Measurements from ENCODE around the gene ETV4.

The ETV4 gene

DNA sequence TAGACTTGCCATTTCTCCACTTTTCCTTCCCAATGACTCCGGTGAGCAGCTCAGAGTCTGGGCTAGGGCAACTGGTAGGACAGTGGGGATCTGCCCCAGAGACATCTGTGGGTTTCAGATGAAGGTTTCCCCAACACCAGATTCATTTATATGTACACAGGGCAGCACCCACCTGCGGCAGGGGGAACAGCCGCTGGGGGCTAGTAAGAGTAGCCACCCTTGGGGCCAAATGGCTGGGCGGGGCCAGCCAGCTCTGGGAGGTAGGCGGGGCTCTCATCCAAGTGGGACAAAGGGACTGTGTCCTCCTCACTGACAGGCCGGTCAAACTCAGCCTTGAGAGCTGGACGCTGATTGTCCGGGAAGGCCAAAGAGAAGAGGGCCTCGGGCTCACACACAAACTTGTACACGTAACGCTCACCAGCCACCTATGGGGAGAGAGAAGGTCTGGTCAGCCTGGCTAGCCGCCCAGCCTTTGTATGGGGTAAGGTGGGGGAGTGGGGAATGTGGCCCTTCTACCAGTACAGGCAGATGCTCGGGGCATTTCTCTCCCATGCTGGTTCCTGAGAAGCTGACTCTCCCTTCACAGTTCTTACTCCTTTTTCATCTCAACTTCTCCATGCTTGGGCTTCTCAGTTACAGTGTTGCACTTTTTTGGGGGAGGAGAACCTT lies 17.7 kb downstream of the ETV4 start:
- no peaks in the 10 kb centered on the region for H3K4me1 ChIP-seq (ENCODE audit: control insufficient read depth in 1 of 2, insufficient read depth in 1 of 2, low read depth in 1 of 2, low read length in 1 of 2)

DNA sequence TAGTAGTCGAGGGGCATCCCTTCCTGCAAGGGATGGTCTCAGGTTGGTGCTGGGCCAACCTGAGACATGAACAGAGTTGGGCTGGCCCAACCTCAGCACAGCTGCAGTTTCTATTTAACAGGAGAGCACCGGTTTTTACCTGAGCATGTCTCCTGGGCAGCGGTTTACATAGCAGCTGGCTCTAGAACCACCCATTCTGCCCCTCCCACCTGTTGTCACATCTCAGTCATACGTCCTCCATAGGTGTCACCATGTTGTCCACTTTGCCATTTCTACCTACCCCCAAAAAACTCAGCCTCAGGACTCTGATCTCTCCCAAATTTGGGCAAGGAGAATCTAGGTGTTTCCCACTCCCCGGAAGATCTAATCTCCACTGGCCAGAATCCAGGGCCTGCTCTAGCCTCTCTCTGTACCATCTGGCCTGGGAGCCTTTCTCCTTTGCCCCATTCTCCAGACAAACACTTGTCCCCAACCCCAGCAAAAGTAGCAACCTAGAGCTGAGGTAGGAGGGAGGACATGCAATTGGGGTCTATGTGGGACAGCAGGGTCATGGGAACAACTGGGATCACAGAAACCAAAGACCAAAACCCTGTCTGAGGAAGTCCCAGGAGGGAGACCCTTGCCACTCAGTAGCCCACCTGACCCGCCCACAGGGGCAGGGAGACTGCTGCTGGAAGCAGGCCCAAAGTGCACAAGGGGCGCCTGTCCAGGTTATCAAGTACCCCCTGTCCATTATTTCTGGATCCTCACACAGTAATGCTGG lies 19.1 kb downstream of the ETV4 start:
- Histone ChIP-seq H3K27me3 (no peaks in the 10 kb centered on the region), H3K36me3 (peaks cover 79% of the 10 kb centered on the region), H3K4me3 (ENCODE audit: low read depth in 1 of 2, low read length in 1 of 2) (no peak overlapping the region), H3K9me3 (peaks cover under 1% of the 10 kb centered on the region), H3K4me1 (ENCODE audit: control insufficient read depth in 1 of 2, insufficient read depth in 1 of 2, low read depth in 1 of 2, low read length in 1 of 2) (no peaks in the 10 kb centered on the region), H3K27ac (no peak overlapping the region)
- TF ChIP-seq, protein P1, sequence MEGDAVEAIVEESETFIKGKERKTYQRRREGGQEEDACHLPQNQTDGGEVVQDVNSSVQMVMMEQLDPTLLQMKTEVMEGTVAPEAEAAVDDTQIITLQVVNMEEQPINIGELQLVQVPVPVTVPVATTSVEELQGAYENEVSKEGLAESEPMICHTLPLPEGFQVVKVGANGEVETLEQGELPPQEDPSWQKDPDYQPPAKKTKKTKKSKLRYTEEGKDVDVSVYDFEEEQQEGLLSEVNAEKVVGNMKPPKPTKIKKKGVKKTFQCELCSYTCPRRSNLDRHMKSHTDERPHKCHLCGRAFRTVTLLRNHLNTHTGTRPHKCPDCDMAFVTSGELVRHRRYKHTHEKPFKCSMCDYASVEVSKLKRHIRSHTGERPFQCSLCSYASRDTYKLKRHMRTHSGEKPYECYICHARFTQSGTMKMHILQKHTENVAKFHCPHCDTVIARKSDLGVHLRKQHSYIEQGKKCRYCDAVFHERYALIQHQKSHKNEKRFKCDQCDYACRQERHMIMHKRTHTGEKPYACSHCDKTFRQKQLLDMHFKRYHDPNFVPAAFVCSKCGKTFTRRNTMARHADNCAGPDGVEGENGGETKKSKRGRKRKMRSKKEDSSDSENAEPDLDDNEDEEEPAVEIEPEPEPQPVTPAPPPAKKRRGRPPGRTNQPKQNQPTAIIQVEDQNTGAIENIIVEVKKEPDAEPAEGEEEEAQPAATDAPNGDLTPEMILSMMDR (IDR thresholded peaks at IDR 0.05): no peak

More for the DNA sequence above, 17.7 kb downstream of the ETV4 start:
- no peaks in the 10 kb centered on the region for H3K9me3 ChIP-seq
- H3K27me3 ChIP-seq: no peaks in the 10 kb centered on the region
- peaks cover 65% of the 10 kb centered on the region for H3K36me3 ChIP-seq
- no peak overlapping the region for H3K4me3 ChIP-seq (ENCODE audit: low read depth in 1 of 2, low read length in 1 of 2)
- no peak overlapping the region for H3K27ac ChIP-seq
- TF ChIP-seq, protein P1 (IDR thresholded peaks at IDR 0.05): no peak

DNA sequence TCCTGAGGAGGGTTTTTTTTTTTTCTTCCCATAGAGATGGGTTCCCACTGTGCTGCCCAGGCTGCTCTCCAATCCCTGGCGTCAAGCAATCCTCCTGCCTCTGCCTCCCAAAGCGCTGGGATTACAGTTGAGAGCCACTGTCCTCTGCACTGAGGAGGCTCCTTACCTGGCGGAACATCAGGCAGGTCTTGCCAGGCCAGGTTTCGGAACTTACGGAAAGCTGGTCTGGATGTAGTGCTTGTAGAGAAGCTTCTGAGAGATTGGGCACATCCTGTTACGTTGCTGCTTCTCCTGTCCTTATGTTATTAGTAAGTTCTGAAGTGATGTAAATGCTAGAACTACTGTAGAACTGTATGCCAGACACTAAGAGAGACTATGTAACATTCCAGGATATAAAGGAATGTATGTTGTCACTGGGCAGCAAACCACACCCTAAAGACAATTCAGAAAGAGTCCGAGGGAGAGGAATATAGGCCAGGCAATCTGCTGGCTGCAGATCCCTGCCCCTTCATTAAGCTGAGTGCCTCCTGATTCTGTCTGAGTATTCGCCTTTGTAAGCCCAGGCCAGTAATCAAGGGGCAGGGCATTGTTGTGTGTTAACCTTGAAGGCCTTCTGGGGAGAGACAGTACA lies 21.1 kb downstream of the ETV4 start:
- Histone ChIP-seq H3K4me1 (ENCODE audit: control insufficient read depth in 1 of 2, insufficient read depth in 1 of 2, low read depth in 1 of 2, low read length in 1 of 2) (no peaks in the 10 kb centered on the region), H3K27ac (no peak overlapping the region), H3K27me3 (no peaks in the 10 kb centered on the region), H3K36me3 (peaks cover 99% of the 10 kb centered on the region), H3K4me3 (ENCODE audit: low read depth in 1 of 2, low read length in 1 of 2) (no peak overlapping the region), H3K9me3 (peaks cover 4% of the 10 kb centered on the region)
- TF ChIP-seq, protein P1 (IDR thresholded peaks at IDR 0.05): no peak

DNA sequence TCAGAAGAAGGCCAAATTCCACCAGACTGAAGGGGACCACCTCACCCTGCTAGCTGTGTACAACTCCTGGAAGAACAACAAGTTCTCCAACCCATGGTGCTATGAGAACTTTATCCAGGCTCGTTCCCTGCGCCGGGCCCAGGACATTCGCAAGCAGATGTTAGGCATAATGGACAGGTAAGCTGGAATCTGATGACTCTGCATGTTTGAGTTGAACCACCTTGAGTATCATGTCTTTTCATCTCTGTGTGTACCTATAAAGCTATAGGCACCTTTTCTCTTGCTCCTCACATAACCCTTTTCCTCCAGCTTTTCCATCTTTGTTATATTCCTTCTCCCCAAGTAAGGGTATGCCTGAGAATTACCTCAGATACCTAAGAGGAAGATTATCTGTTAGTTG lies 24.8 kb downstream of the ETV4 start:
- Histone ChIP-seq H3K27me3 (no peaks in the 10 kb centered on the region), H3K36me3 (peaks cover 100% of the 10 kb centered on the region)
- TF ChIP-seq, protein P1 (IDR thresholded peaks at IDR 0.05): no peak

DNA sequence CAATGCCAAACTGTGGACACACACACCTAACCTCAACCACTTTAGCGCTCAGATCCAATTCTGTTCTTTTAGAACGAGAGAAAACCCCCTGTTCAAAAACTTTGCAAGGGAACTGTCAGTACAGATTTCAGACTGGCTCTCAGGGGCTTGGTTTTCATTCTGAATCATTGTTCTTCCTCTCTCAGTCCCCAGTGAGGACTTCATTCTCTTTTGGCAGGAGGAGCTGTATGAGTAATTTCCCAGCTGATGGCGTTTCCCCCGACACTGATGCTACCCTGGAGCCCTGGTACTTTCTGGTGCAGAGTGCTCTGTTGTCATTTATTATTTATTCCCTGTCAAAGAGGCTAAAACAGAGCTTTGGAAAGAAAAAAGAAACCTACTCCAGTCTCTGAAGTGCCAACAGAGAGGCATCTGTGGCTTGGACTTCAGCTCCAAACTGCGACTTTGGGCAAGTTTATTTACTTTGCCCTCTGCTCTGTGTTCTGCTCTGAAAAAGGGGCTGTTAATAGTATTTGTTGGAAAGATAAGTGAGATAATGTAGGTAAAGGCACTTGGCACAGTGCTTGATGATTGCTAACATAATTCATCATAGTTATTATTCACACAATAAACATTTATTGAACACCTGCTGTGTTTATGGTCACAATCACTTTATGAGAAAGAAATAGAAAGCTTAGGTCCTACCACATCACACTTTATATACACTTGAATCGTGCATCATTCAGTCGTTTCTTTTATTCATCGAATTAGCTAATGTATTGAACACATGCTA lies 28.3 kb downstream of the ETV4 start:
- Histone ChIP-seq H3K27ac (no peak overlapping the region), H3K27me3 (no peaks in the 10 kb centered on the region), H3K4me1 (ENCODE audit: control insufficient read depth in 1 of 2, insufficient read depth in 1 of 2, low read depth in 1 of 2, low read length in 1 of 2) (no peaks in the 10 kb centered on the region), H3K36me3 (peaks cover 98% of the 10 kb centered on the region), H3K4me3 (ENCODE audit: low read depth in 1 of 2, low read length in 1 of 2) (no peak overlapping the region), H3K9me3 (peaks cover 4% of the 10 kb centered on the region)
- TF ChIP-seq, protein P1 (IDR thresholded peaks at IDR 0.05): no peak

More for the DNA sequence above, 24.8 kb downstream of the ETV4 start:
- Histone ChIP-seq H3K27ac (no peak overlapping the region), H3K9me3 (peaks cover 4% of the 10 kb centered on the region), H3K4me1 (ENCODE audit: control insufficient read depth in 1 of 2, insufficient read depth in 1 of 2, low read depth in 1 of 2, low read length in 1 of 2) (no peaks in the 10 kb centered on the region), H3K4me3 (ENCODE audit: low read depth in 1 of 2, low read length in 1 of 2) (no peak overlapping the region)
